WTC11 (cell line): ENCODE data around the gene FAM161A. TPM values are rescaled to one million over a fixed set of nuclear protein-coding genes. Genes with fewer than 3 reads are reported as not detected.

Experiments
- ATAC-seq: fragments of 200-7000 bp; cut with Tn5 transposase; 2 replicates; pipeline ENCODE4 v1.10.0; 2021; ENCODE audit warnings: mild to moderate bottlenecking, moderate library complexity
- CTCF ChIA-PET: fragments of 300-600 bp; sonication (Branson Sonifier 250); formaldehyde crosslinking; loops from one replicate; lab custom pipeline; 2021; ENCODE audit warnings: antibody characterized with exemption; lab: Charles Lee
- POLR2A ChIA-PET: fragments of 350-600 bp; sonication (Branson Sonifier 250); formaldehyde crosslinking; loops from one replicate; lab custom pipeline; 2021; ENCODE audit warnings: antibody characterized with exemption; lab: Charles Lee
- DNase-seq: peaks from one replicate; pipeline ENCODE4 v3.0.0; 2021; ENCODE audit warnings: low spot score
- H3K27ac Mint-ChIP-seq: 2 replicates; pipeline ENCODE4 v1.8.0; 2021; ENCODE audit warnings: mixed read lengths
- H3K27me3 Mint-ChIP-seq: 2 replicates; pipeline ENCODE4 v1.8.0; 2021; ENCODE audit warnings: low read depth, mild to moderate bottlenecking, moderate library complexity, mixed read lengths
- H3K36me3 Mint-ChIP-seq: 2 replicates; pipeline ENCODE4 v1.8.0; 2021; ENCODE audit warnings: mixed read lengths
- H3K4me1 Mint-ChIP-seq: 2 replicates; pipeline ENCODE4 v1.8.0; 2022; ENCODE audit warnings: mixed read lengths
- H3K4me3 Mint-ChIP-seq: 2 replicates; pipeline ENCODE4 v1.8.0; 2021; ENCODE audit warnings: mild to moderate bottlenecking, moderate library complexity, mixed read lengths
- H3K9me3 Mint-ChIP-seq: 2 replicates; pipeline ENCODE4 v1.8.0; 2021; ENCODE audit warnings: mixed read lengths
- CREB1 ChIP-seq: sonication (generic); formaldehyde crosslinking; IDR thresholded peaks from 2 replicates; pipeline ENCODE4 v1.8.0; 2023; ENCODE audit warnings: mild to moderate bottlenecking, missing genetic modification reagents
- ELF4 ChIP-seq: sonication (generic); formaldehyde crosslinking; IDR thresholded peaks from 2 replicates; pipeline ENCODE4 v1.8.1; 2022; ENCODE audit warnings: low read depth, mild to moderate bottlenecking, moderate library complexity, missing genetic modification reagents
- FOXK1 ChIP-seq: sonication (generic); formaldehyde crosslinking; IDR thresholded peaks from 2 replicates; pipeline ENCODE4 v1.8.0; 2022; ENCODE audit warnings: mild to moderate bottlenecking, moderate library complexity, missing genetic modification reagents
- GRHL2 ChIP-seq: fragments of 250-450 bp; sonication (Bioruptor Pico); IDR thresholded peaks from 2 replicates; pipeline ENCODE4 v1.8.0; 2022; ENCODE audit warnings: mild to moderate bottlenecking, moderate library complexity; ENCODE audit not compliant: insufficient replicate concordance, severe bottlenecking
- MYBL2 ChIP-seq: sonication (generic); formaldehyde crosslinking; IDR thresholded peaks from 2 replicates; pipeline ENCODE4 v1.8.1; 2023; ENCODE audit warnings: mild to moderate bottlenecking, moderate library complexity, missing genetic modification reagents
- NR2C2 ChIP-seq: sonication (generic); formaldehyde crosslinking; IDR thresholded peaks from 2 replicates; pipeline ENCODE4 v1.8.0; 2022; ENCODE audit warnings: mild to moderate bottlenecking, missing genetic modification reagents
- TCF7 ChIP-seq: sonication (generic); formaldehyde crosslinking; IDR thresholded peaks from 2 replicates; pipeline ENCODE4 v1.8.0; 2022; ENCODE audit warnings: mild to moderate bottlenecking, low read depth, missing genetic modification reagents, moderate library complexity
- ZNF263 ChIP-seq: sonication (generic); formaldehyde crosslinking; IDR thresholded peaks from 2 replicates; pipeline ENCODE4 v1.8.1; 2022; ENCODE audit warnings: low read depth, mild to moderate bottlenecking, moderate library complexity, missing genetic modification reagents
- ZNF396 ChIP-seq: fragments of 250-450 bp; sonication (Bioruptor Pico); IDR thresholded peaks from 2 replicates; pipeline ENCODE4 v1.8.0; 2021; ENCODE audit warnings: mild to moderate bottlenecking, moderate library complexity, borderline replicate concordance
- total RNA-seq: library from RNA; stranded (reverse); gene quantifications from 3 replicates; pipeline ENCODE4 v1.2.3, GENCODE V29; 2021
- TF ChIP-seq, protein P1 (sequence below): fragments of 250-450 bp; sonication (Bioruptor Pico); IDR thresholded peaks from 2 replicates; pipeline ENCODE4 v2.1.2; 2022; ENCODE audit warnings: mild to moderate bottlenecking, moderate library complexity
- TF ChIP-seq, protein P2 (sequence below): sonication (generic); formaldehyde crosslinking; IDR thresholded peaks from 2 replicates; pipeline ENCODE4 v1.8.1; 2022; ENCODE audit warnings: missing genetic modification reagents, borderline replicate concordance
- TF ChIP-seq, protein P3 (sequence below): sonication (generic); formaldehyde crosslinking; IDR thresholded peaks from 2 replicates; pipeline ENCODE4 v1.8.1; 2022; ENCODE audit warnings: low read depth, missing genetic modification reagents, borderline replicate concordance

FAM161A gene
- total RNA-seq, 1 experiment from 2014 or later = 12.4 TPM

DNA sequence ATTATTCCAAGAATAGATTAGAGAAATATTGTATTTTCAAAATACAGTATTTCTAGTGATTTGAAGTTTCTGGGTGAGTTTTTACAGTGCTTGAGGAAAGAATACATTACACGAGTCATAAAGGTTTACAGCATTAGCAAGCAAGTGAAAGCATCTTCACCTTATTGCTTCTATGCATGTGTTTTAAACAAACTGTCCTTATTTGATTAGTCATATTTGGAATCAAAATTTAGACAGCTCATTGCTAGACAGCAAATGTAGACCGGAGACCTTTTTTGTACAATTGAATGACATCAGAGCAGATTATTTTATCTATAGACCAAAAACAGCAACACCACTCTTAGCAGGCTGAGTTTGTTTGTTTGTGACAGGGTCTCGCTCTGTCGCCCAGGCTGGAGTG is 69.2 kb downstream of the FAM161A start:
- TF ChIP-seq, protein P1, sequence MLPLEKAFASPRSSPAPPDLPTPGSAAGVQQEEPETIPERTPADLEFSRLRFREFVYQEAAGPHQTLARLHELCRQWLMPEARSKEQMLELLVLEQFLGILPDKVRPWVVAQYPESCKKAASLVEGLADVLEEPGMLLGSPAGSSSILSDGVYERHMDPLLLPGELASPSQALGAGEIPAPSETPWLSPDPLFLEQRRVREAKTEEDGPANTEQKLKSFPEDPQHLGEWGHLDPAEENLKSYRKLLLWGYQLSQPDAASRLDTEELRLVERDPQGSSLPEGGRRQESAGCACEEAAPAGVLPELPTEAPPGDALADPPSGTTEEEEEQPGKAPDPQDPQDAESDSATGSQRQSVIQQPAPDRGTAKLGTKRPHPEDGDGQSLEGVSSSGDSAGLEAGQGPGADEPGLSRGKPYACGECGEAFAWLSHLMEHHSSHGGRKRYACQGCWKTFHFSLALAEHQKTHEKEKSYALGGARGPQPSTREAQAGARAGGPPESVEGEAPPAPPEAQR (CRISPR knock-in tag) = no peak
- TF ChIP-seq ELF4 (CRISPR knock-in tag) = no peak
- ChIA-PET POLR2A (no interaction called here), CTCF (no interaction called here)
- no peaks in the 10 kb centered on the region for H3K9me3 Mint-ChIP-seq
- ATAC-seq = no peak
- peaks cover 14% of the 10 kb centered on the region for H3K27me3 Mint-ChIP-seq
- no peak overlapping the region for H3K27ac Mint-ChIP-seq
- no peak overlapping the region for H3K4me3 Mint-ChIP-seq
- H3K36me3 Mint-ChIP-seq = no peaks in the 10 kb centered on the region
- no peak for DNase-seq
- H3K4me1 Mint-ChIP-seq = no peaks in the 10 kb centered on the region

GRCh38 chr2:61775956-61776570 is 77.8 kb downstream of the FAM161A start:
- no peak overlapping the region for H3K4me3 Mint-ChIP-seq
- no peaks in the 10 kb centered on the region for H3K36me3 Mint-ChIP-seq
- H3K27ac Mint-ChIP-seq = no peak overlapping the region
- ChIA-PET POLR2A (no interaction called here), CTCF (no interaction called here)
- TF ChIP-seq GRHL2 (CRISPR knock-in tag) (no peak), FOXK1 (CRISPR knock-in tag) (no peak), ZNF396 (CRISPR knock-in tag) (no peak), ELF4 (CRISPR knock-in tag) (no peak), ZNF263 (CRISPR knock-in tag) (no peak), TCF7 (CRISPR knock-in tag) (no peak), CREB1 (CRISPR knock-in tag) (no peak), NR2C2 (no peak), MYBL2 (CRISPR knock-in tag) (no peak)
- TF ChIP-seq, protein P2, sequence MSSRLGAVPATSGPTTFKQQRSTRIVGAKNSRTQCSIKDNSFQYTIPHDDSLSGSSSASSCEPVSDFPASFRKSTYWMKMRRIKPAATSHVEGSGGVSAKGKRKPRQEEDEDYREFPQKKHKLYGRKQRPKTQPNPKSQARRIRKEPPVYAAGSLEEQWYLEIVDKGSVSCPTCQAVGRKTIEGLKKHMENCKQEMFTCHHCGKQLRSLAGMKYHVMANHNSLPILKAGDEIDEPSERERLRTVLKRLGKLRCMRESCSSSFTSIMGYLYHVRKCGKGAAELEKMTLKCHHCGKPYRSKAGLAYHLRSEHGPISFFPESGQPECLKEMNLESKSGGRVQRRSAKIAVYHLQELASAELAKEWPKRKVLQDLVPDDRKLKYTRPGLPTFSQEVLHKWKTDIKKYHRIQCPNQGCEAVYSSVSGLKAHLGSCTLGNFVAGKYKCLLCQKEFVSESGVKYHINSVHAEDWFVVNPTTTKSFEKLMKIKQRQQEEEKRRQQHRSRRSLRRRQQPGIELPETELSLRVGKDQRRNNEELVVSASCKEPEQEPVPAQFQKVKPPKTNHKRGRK (CRISPR knock-in tag) = no peak
- TF ChIP-seq, protein P3, sequence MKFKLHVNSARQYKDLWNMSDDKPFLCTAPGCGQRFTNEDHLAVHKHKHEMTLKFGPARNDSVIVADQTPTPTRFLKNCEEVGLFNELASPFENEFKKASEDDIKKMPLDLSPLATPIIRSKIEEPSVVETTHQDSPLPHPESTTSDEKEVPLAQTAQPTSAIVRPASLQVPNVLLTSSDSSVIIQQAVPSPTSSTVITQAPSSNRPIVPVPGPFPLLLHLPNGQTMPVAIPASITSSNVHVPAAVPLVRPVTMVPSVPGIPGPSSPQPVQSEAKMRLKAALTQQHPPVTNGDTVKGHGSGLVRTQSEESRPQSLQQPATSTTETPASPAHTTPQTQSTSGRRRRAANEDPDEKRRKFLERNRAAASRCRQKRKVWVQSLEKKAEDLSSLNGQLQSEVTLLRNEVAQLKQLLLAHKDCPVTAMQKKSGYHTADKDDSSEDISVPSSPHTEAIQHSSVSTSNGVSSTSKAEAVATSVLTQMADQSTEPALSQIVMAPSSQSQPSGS = no peak
- H3K27me3 Mint-ChIP-seq = peaks cover 24% of the 10 kb centered on the region
- ATAC-seq (no peak), DNase-seq (no peak)
- peaks cover 12% of the 10 kb centered on the region for H3K9me3 Mint-ChIP-seq
- H3K4me1 Mint-ChIP-seq = no peaks in the 10 kb centered on the region

Other genes starting within 250 kb of the FAM161A start
- gene CCT4, start 34.6 kb upstream of the FAM161A start, total RNA-seq = 345 to 362 TPM (median 359 TPM) in 3 replicates
- 21.4 to 24.7 TPM (median 21.8 TPM) in 3 replicates for gene COMMD1, start 51.6 kb upstream of the FAM161A start, total RNA-seq